Loucy (cell line): ENCODE data around the gene YPEL3.

ENCODE experiments used
- H2AFZ ChIP-seq: fragments of 200-600 bp; sonication (generic); 2 replicates; pipeline ENCODE4 v1.6.0; 2016; ENCODE audit warnings: antibody characterized with exemption, mild to moderate bottlenecking, low read length, moderate library complexity
- H3F3A ChIP-seq: fragments of 200-600 bp; 2 replicates; pipeline ENCODE4 v1.6.0; 2016; ENCODE audit warnings: antibody characterized with exemption, low read depth, mild to moderate bottlenecking
- H3K27me3 ChIP-seq: fragments of 200-600 bp; sonication (generic); 2 replicates; pipeline ENCODE4 v1.6.1; 2014; ENCODE audit warnings: low read length, mild to moderate bottlenecking; ENCODE audit not compliant: insufficient read depth, poor library complexity, severe bottlenecking
- H3K36me3 ChIP-seq: fragments of 200-600 bp; sonication (generic); 2 replicates; pipeline ENCODE4 v1.6.1; 2016; ENCODE audit warnings: low read length; ENCODE audit not compliant: insufficient read depth
- H3K4me1 ChIP-seq: fragments of 200-600 bp; sonication (generic); 2 replicates; pipeline ENCODE4 v1.5.1; 2014; ENCODE audit warnings: low read length, mild to moderate bottlenecking; ENCODE audit not compliant: insufficient read depth, poor library complexity, severe bottlenecking
- H3K4me2 ChIP-seq: fragments of 200-600 bp; sonication (generic); 2 replicates; pipeline ENCODE4 v1.6.0; 2014; ENCODE audit warnings: antibody characterized with exemption, low read length, low read depth, mild to moderate bottlenecking; ENCODE audit not compliant: poor library complexity, severe bottlenecking
- H3K4me3 ChIP-seq: fragments of 200-600 bp; sonication (generic); 2 replicates; pipeline ENCODE4 v1.5.1; 2014; ENCODE audit warnings: low read length, mild to moderate bottlenecking, mixed read lengths; ENCODE audit not compliant: poor library complexity, severe bottlenecking
- H3K79me2 ChIP-seq: fragments of 200-600 bp; sonication (generic); 2 replicates; pipeline ENCODE4 v1.6.1; 2014; ENCODE audit warnings: low read length; ENCODE audit not compliant: insufficient read depth
- H3K9ac ChIP-seq: fragments of 200-600 bp; sonication (generic); 2 replicates; pipeline ENCODE4 v1.6.0; 2014; ENCODE audit warnings: mild to moderate bottlenecking, low read depth, low read length, moderate library complexity; ENCODE audit not compliant: poor library complexity, severe bottlenecking
- H3K9me2 ChIP-seq: fragments of 200-600 bp; sonication (generic); replicated peaks from 2 replicates; pipeline ENCODE4 v1.6.1; 2016; ENCODE audit warnings: low read depth, low read length, mixed read lengths
- H3K9me3 ChIP-seq: fragments of 200-600 bp; sonication (generic); 2 replicates; pipeline ENCODE4 v1.6.1; 2014; ENCODE audit warnings: mild to moderate bottlenecking, antibody characterized with exemption, low read length, low read depth; ENCODE audit not compliant: insufficient read depth
- H4K20me1 ChIP-seq: fragments of 200-600 bp; sonication (generic); 2 replicates; pipeline ENCODE4 v1.6.0; 2014; ENCODE audit warnings: antibody characterized with exemption, low read length, mild to moderate bottlenecking; ENCODE audit not compliant: insufficient read depth, poor library complexity, severe bottlenecking
- EZH2phosphoT487 ChIP-seq: fragments of 200-600 bp; IDR thresholded peaks from 2 replicates; pipeline ENCODE4 v1.6.1; 2018; ENCODE audit warnings: antibody characterized with exemption, mild to moderate bottlenecking, moderate library complexity, borderline replicate concordance
- TF ChIP-seq, protein P1 (sequence below): fragments of 200-600 bp; sonication (generic); conservative IDR thresholded peaks from 2 replicates; pipeline ENCODE4 v1.5.1; 2014; ENCODE audit warnings: mild to moderate bottlenecking, antibody characterized with exemption, low read length

YPEL3 gene

GRCh38 chr16:30046588-30046987 is 49.4 kb downstream of the YPEL3 start:
- Histone ChIP-seq H4K20me1 (no peaks in the 10 kb centered on the region), H3K79me2 (peaks cover 2% of the 10 kb centered on the region), H3K27me3 (no peaks in the 10 kb centered on the region), H3K4me2 (no peak overlapping the region), H3K9me2 (no peaks in the 10 kb centered on the region), H3F3A (no peaks in the 10 kb centered on the region), H3K9me3 (no peaks in the 10 kb centered on the region), H3K9ac (no peak overlapping the region), H3K36me3 (no peaks in the 10 kb centered on the region), H2AFZ (no peak overlapping the region), H3K4me1 (peaks cover 4% of the 10 kb centered on the region), H3K4me3 (no peak overlapping the region)
- TF ChIP-seq, protein P1, sequence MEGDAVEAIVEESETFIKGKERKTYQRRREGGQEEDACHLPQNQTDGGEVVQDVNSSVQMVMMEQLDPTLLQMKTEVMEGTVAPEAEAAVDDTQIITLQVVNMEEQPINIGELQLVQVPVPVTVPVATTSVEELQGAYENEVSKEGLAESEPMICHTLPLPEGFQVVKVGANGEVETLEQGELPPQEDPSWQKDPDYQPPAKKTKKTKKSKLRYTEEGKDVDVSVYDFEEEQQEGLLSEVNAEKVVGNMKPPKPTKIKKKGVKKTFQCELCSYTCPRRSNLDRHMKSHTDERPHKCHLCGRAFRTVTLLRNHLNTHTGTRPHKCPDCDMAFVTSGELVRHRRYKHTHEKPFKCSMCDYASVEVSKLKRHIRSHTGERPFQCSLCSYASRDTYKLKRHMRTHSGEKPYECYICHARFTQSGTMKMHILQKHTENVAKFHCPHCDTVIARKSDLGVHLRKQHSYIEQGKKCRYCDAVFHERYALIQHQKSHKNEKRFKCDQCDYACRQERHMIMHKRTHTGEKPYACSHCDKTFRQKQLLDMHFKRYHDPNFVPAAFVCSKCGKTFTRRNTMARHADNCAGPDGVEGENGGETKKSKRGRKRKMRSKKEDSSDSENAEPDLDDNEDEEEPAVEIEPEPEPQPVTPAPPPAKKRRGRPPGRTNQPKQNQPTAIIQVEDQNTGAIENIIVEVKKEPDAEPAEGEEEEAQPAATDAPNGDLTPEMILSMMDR = no peak
- no peak for TF ChIP-seq EZH2phosphoT487

GRCh38 chr16:30046178-30046577 is 49.8 kb downstream of the YPEL3 start:
- Histone ChIP-seq H3K9me2 (no peaks in the 10 kb centered on the region), H3K4me3 (no peak overlapping the region), H3K27me3 (no peaks in the 10 kb centered on the region), H3F3A (no peaks in the 10 kb centered on the region), H3K79me2 (no peaks in the 10 kb centered on the region), H3K9ac (no peak overlapping the region), H3K4me2 (no peak overlapping the region), H3K4me1 (no peaks in the 10 kb centered on the region), H4K20me1 (no peaks in the 10 kb centered on the region), H2AFZ (no peak overlapping the region), H3K9me3 (no peaks in the 10 kb centered on the region), H3K36me3 (no peaks in the 10 kb centered on the region)
- TF ChIP-seq, protein P1 = no peak
- TF ChIP-seq EZH2phosphoT487 = no peak
